GM21360 (cell line): ENCODE data around the gene TRIM8.
"Not testable (repeated sequence)": the region's sequence is repeated elsewhere in the genome, so short reads cannot be mapped to it uniquely, and the experiment has no call there.

Experiments
- ATAC-seq: cut with Tn5 transposase; IDR thresholded peaks from one replicate; pipeline ENCODE4 v1.9.1; 2021; ENCODE audit warnings: mild to moderate bottlenecking, moderate library complexity; ENCODE audit not compliant: unreplicated experiment

The TRIM8 gene

GRCh38 chr10:102691285-102692066 lies 47.2 kb downstream of the TRIM8 start:
- ATAC-seq, result no peak

DNA sequence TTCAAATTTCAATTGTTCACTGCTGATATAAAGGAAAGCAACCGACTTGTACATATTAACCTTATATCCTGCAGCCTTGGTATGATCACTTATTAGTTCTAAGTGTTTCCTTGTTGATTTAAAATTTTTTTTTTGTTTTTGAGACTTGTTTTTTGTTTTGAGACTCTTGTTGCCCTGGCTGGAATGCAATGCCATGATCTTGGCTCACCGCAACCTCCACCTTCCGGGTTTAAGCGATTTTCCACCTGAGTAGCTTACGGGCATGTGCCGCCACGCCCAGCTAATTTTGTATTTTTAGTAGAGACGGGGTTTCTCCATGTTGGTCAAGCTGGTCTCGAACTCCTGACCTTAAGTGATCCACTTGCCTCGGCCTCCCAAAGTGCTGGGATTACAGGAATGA lies 51.1 kb downstream of the TRIM8 start:
- not testable (repeated sequence) for ATAC-seq

GRCh38 chr10:102696736-102697135 lies 52.5 kb downstream of the TRIM8 start:
- no peak for ATAC-seq

- no peak for ATAC-seq
These were observed 54.6 kb downstream of the TRIM8 start for GRCh38 chr10:102698894-102699293.

DNA sequence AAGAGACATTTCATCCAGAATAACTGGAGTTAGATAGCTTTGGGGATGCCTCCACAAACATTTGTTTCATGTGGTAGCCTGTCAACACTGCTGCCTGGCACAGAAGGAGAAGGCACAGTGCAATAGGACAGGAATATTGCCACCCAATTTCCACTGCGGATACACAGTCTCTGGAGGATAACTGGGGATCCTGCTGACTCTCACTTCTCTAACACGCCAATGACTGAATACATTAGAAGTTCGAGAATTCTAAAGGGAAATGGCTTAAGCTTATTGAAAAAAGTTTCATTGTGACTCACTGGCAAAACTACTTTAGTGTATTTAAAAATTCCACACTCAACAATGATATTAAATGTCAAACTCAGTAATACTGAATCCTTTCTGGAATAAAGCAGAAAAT lies 57.0 kb downstream of the TRIM8 start:
- no peak for ATAC-seq

GRCh38 chr10:102701796-102702195 lies 57.5 kb downstream of the TRIM8 start:
- no peak for ATAC-seq

GRCh38 chr10:102702742-102703141 lies 58.5 kb downstream of the TRIM8 start:
- no peak for ATAC-seq

GRCh38 chr10:102704915-102705314 lies 60.6 kb downstream of the TRIM8 start:
- no peak for ATAC-seq

- ATAC-seq, result no peak
These were observed 61.3 kb downstream of the TRIM8 start for GRCh38 chr10:102705531-102705930.
